Smooth muscle cell (in vitro differentiated cells): Measurements from ENCODE around the gene HTT. TPM values are rescaled to one million over a fixed set of nuclear protein-coding genes. Genes with fewer than 3 reads are reported as not detected.

Experiments used
- DNase-seq: peaks from one replicate; lab custom pipeline; 2025; ENCODE audit not compliant: unreplicated experiment; lab: John Stamatoyannopoulos, UW
- H2AFZ ChIP-seq: fragments of 200-600 bp; sonication (generic); 2 replicates; pipeline ENCODE4 v1.6.0; 2016; ENCODE audit warnings: antibody characterized with exemption, low read depth, mild to moderate bottlenecking
- H3F3A ChIP-seq: fragments of 200-600 bp; sonication (generic); 2 replicates; pipeline ENCODE4 v1.6.0; 2017; ENCODE audit warnings: antibody characterized with exemption, low read depth
- H3K27ac ChIP-seq: fragments of 200-600 bp; sonication (generic); 2 replicates; pipeline ENCODE4 v1.5.1; 2016; ENCODE audit warnings: low read depth, mild to moderate bottlenecking
- H3K27me3 ChIP-seq: fragments of 200-600 bp; sonication (generic); 2 replicates; pipeline ENCODE4 v1.6.1; 2016; ENCODE audit warnings: low read depth, mild to moderate bottlenecking
- H3K36me3 ChIP-seq: fragments of 200-600 bp; sonication (generic); 2 replicates; pipeline ENCODE4 v1.5.1; 2016; ENCODE audit warnings: low read depth
- H3K4me1 ChIP-seq: fragments of 200-600 bp; sonication (generic); 2 replicates; pipeline ENCODE4 v1.5.1; 2016; ENCODE audit warnings: low read depth
- H3K4me2 ChIP-seq: fragments of 200-600 bp; sonication (generic); 2 replicates; pipeline ENCODE4 v1.6.0; 2016; ENCODE audit warnings: mild to moderate bottlenecking
- H3K4me3 ChIP-seq: fragments of 200-600 bp; sonication (generic); 2 replicates; pipeline ENCODE4 v1.5.1; 2016; ENCODE audit warnings: mild to moderate bottlenecking
- H3K79me2 ChIP-seq: fragments of 200-600 bp; sonication (generic); 2 replicates; pipeline ENCODE4 v1.6.0; 2016; ENCODE audit warnings: low read depth, mild to moderate bottlenecking
- H3K9ac ChIP-seq: fragments of 200-600 bp; sonication (generic); 2 replicates; pipeline ENCODE4 v1.6.0; 2016; ENCODE audit warnings: low read depth
- H3K9me3 ChIP-seq: fragments of 200-600 bp; sonication (generic); replicated peaks from 2 replicates; pipeline ENCODE4 v1.5.1; 2016; ENCODE audit warnings: low read depth
- H4K20me1 ChIP-seq: fragments of 200-600 bp; sonication (generic); 2 replicates; pipeline ENCODE4 v1.6.0; 2016; ENCODE audit warnings: low read depth
- WGBS: methylation state at CpG from one replicate; pipeline ENCODE4 v1.1.7; 2016; ENCODE audit warnings: low lambda C conversion rate; 5-methylcytosine and 5-hydroxymethylcytosine counted together
- polyA plus RNA-seq: library from polyadenylated mRNA; unstranded; fragments of >200 nt; fragmentation: Nextera tagmentation; extraction: Ambion mirVana; gene quantifications from 2 replicates; pipeline ENCODE4 v1.2.1, GENCODE V29; 2016
- total RNA-seq: library from RNA; depleted of rRNA; stranded (reverse); fragments of >200 nt; gene quantifications from 2 replicates; pipeline ENCODE4 v1.2.3, GENCODE V29; 2014
- TF ChIP-seq, protein P1 (sequence below): fragments of 200-600 bp; sonication (generic); IDR thresholded peaks from 2 replicates; pipeline ENCODE4 v1.5.1; 2017; ENCODE audit warnings: borderline replicate concordance, mild to moderate bottlenecking, antibody characterized with exemption; ENCODE audit not compliant: insufficient read depth, poor library complexity, severe bottlenecking

The HTT gene
- total and polyA plus RNA-seq, 2 experiments from 2014 or later, result 7.1 to 16.4 TPM

DNA sequence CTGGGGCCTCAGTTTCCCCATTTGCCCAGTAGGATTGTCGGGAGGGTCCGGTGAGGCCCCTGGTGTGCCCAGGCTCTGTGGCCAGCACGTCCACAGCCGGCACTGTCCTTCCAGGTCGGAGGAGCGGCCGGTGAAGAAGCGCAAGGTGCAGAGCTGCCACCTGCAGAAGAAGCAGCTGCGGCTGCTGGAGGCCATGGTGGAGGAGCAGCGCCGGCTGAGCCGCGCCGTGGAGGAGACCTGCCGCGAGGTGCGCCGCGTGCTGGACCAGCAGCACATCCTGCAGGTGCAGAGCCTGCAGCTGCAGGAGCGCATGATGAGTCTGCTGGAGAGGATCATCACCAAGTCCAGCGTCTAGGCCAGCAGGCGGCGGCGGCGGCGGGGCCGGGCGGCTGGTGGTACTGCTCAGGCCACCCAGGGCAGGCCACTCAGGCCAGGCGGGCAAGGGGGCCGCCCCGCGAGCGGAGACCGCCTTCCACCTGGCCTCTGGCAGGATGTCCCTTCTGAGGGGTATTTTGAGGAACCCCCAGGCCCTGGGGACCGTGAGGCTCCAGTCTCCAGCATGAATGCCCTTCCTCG, 181.2 kb downstream of the HTT start:
- Histone ChIP-seq H3K4me3 (no peak overlapping the region), H3K27ac (no peak overlapping the region), H3F3A (no peaks in the 10 kb centered on the region), H3K9me3 (no peaks in the 10 kb centered on the region), H3K79me2 (no peaks in the 10 kb centered on the region), H2AFZ (no peak overlapping the region), H3K4me1 (no peaks in the 10 kb centered on the region), H3K4me2 (no peak overlapping the region), H4K20me1 (no peaks in the 10 kb centered on the region), H3K36me3 (no peaks in the 10 kb centered on the region), H3K27me3 (no peaks in the 10 kb centered on the region), H3K9ac (no peak overlapping the region)
- no peak for DNase-seq
- TF ChIP-seq, protein P1, sequence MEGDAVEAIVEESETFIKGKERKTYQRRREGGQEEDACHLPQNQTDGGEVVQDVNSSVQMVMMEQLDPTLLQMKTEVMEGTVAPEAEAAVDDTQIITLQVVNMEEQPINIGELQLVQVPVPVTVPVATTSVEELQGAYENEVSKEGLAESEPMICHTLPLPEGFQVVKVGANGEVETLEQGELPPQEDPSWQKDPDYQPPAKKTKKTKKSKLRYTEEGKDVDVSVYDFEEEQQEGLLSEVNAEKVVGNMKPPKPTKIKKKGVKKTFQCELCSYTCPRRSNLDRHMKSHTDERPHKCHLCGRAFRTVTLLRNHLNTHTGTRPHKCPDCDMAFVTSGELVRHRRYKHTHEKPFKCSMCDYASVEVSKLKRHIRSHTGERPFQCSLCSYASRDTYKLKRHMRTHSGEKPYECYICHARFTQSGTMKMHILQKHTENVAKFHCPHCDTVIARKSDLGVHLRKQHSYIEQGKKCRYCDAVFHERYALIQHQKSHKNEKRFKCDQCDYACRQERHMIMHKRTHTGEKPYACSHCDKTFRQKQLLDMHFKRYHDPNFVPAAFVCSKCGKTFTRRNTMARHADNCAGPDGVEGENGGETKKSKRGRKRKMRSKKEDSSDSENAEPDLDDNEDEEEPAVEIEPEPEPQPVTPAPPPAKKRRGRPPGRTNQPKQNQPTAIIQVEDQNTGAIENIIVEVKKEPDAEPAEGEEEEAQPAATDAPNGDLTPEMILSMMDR, result no peak
- WGBS, result 98% methylated on average over 24 of the region's 36 CpGs

DNA sequence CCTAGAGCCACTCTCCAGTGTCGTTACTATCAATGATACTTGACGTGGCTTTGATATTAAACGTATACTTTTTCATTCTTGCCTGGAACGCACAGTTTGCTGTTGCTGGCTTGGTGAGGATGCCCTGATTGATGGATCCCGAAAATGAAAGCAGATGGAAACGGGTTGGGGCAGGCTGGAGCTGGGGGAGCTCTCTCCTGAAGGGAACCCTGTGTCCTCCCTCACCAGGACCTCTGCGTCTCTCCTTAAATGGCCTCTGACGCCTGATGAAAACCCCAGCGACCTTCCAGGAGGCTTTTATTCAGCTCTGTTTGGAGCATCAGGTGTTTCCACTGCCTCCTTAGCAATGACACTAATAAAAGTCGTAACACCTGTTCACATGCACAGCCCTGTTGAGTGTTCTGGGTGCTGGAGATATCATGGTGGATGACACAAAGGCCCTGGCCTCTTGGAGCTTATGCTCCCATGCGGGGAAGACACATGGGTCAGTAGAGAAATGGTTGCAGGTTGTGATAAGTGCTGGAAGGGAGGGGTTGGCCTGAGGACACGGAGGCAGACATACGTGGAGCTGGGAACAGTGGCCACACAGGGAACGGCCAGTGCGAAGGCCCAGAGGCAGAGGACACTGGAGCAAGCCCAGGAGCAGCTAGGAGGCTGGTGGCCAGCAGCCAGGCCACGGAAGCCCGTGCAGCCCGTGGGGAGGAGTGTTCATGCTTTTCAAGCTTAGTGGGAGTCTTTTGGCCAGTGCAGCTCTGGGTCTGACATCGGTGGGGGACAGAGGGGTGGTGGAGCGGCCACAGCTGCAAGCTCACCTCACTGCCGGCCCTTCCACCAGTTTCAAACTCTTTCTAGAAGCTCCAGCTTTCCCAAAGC, 182.0 kb downstream of the HTT start:
- Histone ChIP-seq H3K9ac (no peak overlapping the region), H2AFZ (no peak overlapping the region), H3K4me2 (no peak overlapping the region), H3K4me1 (no peaks in the 10 kb centered on the region), H3K79me2 (no peaks in the 10 kb centered on the region), H3K27ac (no peak overlapping the region), H3K9me3 (no peaks in the 10 kb centered on the region), H3K36me3 (no peaks in the 10 kb centered on the region), H3K4me3 (no peak overlapping the region), H3F3A (no peaks in the 10 kb centered on the region), H4K20me1 (no peaks in the 10 kb centered on the region), H3K27me3 (no peaks in the 10 kb centered on the region)
- 93% methylated on average over 21 of the region's 21 CpGs for WGBS
- TF ChIP-seq, protein P1, result no peak
- no peak for DNase-seq

DNA sequence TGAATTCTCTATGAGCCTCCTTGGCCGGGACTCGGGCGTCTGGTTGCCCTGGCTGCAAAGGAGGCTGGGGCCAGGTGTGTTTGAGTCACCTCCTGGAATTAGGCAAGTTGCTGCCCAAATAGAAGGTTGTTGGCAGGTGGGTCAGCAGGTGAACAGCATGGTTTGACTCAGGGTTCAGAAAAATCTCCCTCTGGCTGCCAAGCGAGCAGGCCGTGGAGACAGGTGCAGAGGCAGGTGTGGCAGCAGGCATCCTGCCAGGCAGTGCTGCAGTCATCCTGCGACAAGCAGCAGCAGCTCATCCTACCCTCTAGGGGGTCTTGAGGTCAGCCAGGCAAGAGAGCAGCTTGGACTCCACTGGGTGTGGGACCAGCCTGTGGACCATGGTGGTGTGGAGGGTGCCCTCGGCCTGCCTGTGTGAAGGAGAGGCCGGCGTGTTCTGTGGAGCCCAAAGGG, 182.6 kb downstream of the HTT start:
- no peaks in the 10 kb centered on the region for H3F3A ChIP-seq
- no peaks in the 10 kb centered on the region for H3K27me3 ChIP-seq
- DNase-seq, result no peak
- no peaks in the 10 kb centered on the region for H3K79me2 ChIP-seq
- H3K4me2 ChIP-seq, result no peak overlapping the region
- no peaks in the 10 kb centered on the region for H4K20me1 ChIP-seq
- no peaks in the 10 kb centered on the region for H3K36me3 ChIP-seq
- TF ChIP-seq, protein P1, result no peak
- no peak overlapping the region for H3K4me3 ChIP-seq
- H3K4me1 ChIP-seq, result no peaks in the 10 kb centered on the region
- WGBS, result 94% methylated on average over 9 of the region's 9 CpGs
- H3K27ac ChIP-seq, result no peak overlapping the region
- no peaks in the 10 kb centered on the region for H3K9me3 ChIP-seq
- no peak overlapping the region for H2AFZ ChIP-seq
- no peak overlapping the region for H3K9ac ChIP-seq
